GM19351 (cell line): ENCODE data around the gene PTPRO.

Experiments used
- ATAC-seq: cut with Tn5 transposase; IDR thresholded peaks from one replicate; pipeline ENCODE4 v1.9.1; 2021; ENCODE audit warnings: mild to moderate bottlenecking, moderate library complexity; ENCODE audit not compliant: unreplicated experiment

The PTPRO gene

DNA sequence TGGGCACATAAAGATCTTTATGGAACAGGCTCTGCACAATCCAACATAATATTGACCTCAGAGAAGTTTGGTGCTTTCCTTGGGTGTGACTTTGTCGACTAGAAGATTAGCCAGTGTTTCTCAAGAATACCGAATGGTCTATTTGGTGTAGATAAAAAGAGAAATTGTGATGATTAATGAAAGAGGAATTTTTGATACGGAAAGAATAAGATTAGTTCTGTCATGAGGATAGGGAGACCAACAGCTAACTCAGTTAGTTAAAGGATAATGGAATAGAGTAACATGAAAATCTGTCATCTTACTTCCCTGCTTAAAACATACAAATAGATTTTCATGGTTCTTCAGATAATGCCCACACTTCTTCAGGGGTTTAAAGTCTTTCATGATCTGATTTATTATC is 24.2 kb downstream of the PTPRO start:
- no peak for ATAC-seq

DNA sequence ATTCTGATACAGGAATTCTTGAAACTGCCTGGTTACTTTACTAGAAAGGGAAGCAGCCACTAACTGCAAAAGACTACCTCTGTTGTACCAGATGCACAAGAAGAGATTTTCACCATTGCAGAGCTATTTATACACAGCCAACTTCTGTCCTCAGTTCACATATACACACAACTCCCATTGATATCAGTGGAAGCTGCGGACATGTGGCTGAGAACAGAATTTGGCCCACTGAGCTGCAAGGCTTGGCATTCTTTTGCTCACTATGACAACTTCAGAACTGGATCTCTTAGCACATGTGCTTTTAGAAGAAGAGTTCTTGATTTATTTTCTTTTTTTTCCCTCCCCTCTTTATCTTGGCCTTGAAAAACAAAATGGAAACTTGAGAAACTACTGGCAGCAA is 28.3 kb downstream of the PTPRO start:
- ATAC-seq = no peak

GRCh38 chr12:15355766-15356165 is 33.5 kb downstream of the PTPRO start:
- ATAC-seq = no peak

DNA sequence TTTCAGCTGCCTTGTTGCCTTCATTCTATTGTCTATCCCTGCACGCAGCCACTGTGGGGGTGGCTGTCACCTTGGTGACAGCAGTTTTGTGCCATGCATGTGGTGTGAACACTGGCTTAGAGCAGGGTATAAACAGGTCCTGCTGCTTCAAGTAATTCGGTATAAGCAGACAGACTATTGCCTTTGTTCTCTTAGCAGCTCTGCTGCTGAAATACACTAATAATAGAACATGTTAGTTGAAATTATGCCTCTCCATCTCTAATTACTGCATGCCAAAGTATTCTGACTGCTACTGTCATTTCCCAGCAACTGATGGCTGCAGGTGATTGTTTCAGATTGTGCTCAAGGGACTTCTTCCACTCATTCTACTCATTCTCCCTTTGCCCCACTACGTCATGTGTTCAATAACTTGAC is 34.6 kb downstream of the PTPRO start:
- ATAC-seq = no peak

- no peak for ATAC-seq
Observed at GRCh38 chr12:15364221-15365160, 42.2 kb downstream of the PTPRO start.

DNA sequence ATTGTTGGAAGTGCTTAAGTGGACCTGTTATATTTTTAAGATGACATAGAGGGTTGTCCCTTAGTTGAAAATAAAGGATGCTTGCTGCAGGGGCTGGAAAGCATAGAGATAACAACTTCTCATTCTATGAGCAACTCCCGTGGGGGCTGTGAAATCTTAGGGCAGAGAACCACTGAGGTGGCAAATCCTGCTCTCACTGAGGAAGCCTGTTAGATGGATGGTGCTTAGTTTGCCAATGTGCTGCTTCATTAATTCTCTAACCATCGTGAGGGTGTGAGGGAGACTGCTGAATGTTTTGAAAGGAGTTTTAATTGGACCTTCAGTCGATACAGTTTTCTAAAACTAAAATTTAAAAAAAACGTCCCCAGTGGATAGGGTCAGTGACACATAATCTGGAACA is 46.5 kb downstream of the PTPRO start:
- ATAC-seq = no peak

DNA sequence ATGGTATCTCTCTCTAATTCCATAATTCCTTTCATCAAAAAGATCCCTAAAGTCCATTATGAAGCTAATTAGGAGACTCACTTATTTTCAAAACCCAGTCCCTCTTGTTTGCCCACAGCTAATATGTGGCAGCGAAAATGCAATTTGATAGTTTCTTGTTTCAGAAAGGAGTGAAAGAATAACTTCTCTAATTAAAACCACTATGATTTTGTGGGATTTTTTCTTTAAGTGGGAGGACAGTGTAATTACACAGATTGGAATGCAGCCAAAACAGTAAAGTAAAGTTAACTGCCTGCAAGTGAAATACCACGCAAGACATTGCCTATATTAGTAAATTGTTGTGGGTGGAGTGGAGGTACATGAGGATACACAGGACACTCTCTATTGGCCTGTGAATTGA is 50.0 kb downstream of the PTPRO start:
- ATAC-seq = no peak

- ATAC-seq = no peak
Observed at GRCh38 chr12:15387772-15388171, 65.5 kb downstream of the PTPRO start.

- ATAC-seq = no peak
Observed at GRCh38 chr12:15389561-15389960, 67.3 kb downstream of the PTPRO start.

GRCh38 chr12:15393037-15393436 is 70.7 kb downstream of the PTPRO start:
- ATAC-seq = no peak

DNA sequence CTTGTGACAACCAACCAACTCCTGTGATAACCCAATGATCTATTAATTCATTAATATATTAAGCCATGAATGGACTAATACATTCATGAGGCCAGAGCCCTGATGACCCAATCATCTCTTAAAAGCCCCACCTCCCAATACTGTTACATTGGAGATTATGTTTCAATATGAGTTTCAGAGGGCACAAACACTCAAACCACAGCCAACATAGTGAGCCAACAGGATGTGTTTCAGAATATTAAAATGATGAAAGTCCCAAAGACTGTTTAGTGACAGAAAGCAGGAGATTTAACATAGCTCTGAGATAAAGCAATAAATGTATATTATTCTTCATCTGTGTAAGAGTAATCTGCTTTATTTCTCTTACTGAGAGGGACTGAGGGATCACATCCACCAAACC is 71.7 kb downstream of the PTPRO start:
- ATAC-seq = no peak

GRCh38 chr12:15404485-15404884 is 82.2 kb downstream of the PTPRO start:
- ATAC-seq = no peak

DNA sequence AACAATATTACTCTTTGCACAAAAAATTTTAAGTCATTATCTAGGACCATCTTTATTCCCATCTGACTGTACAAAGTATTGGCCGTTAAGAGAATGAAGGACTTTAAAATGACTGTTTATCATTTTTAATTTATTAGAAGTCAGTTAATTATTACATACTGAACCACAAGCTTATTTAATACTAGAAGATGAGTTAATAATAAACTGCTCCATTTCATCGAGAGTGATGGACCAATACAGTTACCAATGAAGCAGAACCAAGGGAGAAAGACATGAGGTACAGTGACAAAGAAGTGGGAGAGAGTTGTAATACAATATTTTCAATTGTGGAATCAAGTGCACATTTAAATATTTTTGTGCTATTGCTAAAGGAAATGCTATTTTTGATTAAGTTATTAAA is 83.3 kb downstream of the PTPRO start:
- no peak for ATAC-seq

GRCh38 chr12:15407025-15407424 is 84.7 kb downstream of the PTPRO start:
- ATAC-seq = no peak

DNA sequence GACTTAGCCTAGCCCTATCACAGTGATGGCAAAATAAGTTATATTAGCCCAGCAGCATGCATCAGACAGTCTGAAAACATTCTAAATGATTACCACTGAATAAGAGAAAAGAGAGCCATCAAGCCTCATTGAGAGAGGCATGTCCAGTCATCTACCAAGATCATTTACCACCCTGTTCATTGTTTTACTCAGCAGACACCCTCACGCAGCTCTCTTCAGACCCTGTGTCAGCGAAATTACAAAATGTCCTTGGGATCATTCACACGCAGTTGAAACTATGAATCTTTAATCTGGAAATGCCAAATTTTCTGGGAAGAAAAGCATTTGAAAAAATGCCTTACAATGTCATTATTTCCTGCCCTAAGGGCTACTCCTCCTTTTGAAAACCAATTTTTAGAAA is 89.5 kb downstream of the PTPRO start:
- ATAC-seq = no peak

GRCh38 chr12:15417691-15418090 is 95.4 kb downstream of the PTPRO start:
- no peak for ATAC-seq

GRCh38 chr12:15423629-15424028 is 101.3 kb downstream of the PTPRO start:
- no peak for ATAC-seq

DNA sequence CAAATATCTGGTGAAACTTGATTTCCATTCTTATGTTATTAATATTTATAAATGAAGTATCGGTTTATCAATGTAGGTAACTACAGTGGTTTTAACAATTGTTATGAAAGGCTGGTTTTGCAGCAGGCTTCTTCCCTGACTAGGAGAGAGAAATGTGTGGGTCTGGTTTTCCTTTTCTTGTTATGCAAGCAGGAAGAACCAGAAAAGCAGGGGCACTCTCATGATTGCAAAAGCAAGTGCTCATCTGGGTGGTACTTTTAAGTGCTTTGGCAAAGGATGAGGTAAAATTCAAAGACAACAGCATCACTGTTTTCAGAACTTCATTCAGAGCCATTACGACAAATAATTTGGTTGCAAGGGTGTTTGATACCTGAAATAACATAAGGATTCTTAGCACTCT is 105.6 kb downstream of the PTPRO start:
- no peak for ATAC-seq

DNA sequence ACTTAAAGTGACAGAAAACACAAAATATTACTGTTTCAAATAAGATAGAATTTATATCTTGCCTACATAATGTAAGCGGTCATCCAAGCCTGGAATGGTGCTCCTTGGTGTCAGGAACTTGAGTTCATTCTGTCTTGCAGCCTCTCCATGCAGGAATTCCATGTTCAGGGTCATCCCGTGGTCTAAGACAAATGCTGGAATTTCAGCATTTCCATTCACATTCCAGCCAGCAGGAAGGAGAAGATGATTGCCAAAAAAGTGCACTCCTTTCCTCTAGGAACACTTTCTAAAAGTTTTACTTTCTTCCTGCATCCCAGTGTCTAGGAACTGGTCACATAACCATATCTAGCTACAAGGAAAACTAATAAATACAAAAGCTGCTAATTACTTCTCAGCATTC is 106.3 kb downstream of the PTPRO start:
- no peak for ATAC-seq

GRCh38 chr12:15429262-15429661 is 107.0 kb downstream of the PTPRO start:
- no peak for ATAC-seq

DNA sequence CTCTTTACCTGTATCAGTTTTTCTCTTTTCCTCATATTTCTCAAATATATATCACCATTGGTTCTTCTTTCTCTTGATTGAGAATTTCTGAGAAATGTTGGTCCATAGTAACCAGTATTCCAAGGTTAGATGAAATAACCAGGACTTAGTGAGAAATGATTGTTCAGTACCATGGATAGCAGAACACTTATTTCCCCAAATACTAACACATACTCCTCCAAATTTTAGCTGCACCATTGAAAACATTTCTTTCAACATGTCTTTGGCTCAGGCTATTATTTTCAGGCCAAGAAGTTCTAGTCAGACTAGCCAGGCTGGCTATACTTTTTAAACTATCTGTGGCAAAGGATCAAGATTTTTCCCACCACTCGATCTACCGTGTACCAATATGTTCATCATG is 113.3 kb downstream of the PTPRO start:
- no peak for ATAC-seq

- no peak for ATAC-seq
Observed at GRCh38 chr12:15439459-15439858, 117.2 kb downstream of the PTPRO start.

DNA sequence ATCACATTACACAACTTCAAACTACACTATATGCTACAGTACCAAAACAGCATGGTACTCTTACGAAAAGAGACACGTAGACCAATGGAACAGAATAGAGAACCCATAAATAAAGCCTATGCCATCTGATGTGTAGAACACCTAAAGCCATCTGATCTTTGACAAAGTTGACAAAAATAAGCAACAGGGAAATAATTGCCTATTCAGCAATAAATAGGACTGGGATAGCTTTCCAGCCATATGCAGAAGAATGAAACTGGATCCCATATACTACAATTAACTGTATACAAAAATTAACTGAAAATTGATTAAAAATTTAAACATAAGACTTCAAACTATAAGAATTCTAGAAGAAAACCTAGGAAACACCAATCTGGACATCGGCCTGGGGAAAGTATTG is 120.7 kb downstream of the PTPRO start:
- ATAC-seq = no peak
